HepG2 (cell line): ENCODE results near the gene MCOLN1. TPM values are rescaled to one million over a fixed set of nuclear protein-coding genes. Genes with fewer than 3 reads are reported as not detected.

Experiments
- ATAC-seq: fragments of 200-7000 bp; cut with Tn5 transposase; 3 replicates; pipeline ENCODE4 v1.9.1; 2020; ENCODE audit warnings: mild to moderate bottlenecking, moderate library complexity
- BruUV-seq: library from RNA; stranded (reverse); fragments of 400-500 nt; replicated peaks from 2 replicates; lab custom pipeline; 2021; lab: Mats Ljungman, UMichigan
- CTCF ChIA-PET: fragments of 300-600 bp; formaldehyde crosslinking; extraction: SDS; loops from one replicate; lab custom pipeline; 2021; ENCODE audit warnings: low total read pairs, inconsistent platforms, low intra/inter-chr PET ratio; lab: Yijun Ruan, JAX
- POLR2A ChIA-PET: fragments of 350-600 bp; sonication (Branson Sonifier 250); formaldehyde crosslinking; loops from one replicate; lab custom pipeline; 2020; ENCODE audit warnings: antibody characterized with exemption, inconsistent platforms; lab: Yijun Ruan, JAX
- DNase-seq: peaks from one replicate; pipeline ENCODE4 v3.0.0-alpha.2; 2015; ENCODE audit warnings: low spot score
- FAIRE-seq: peaks from 3 replicates; lab custom pipeline; 2011; peaks lifted over from hg19 to GRCh38; lab: Jason Lieb, UNC
- H2AFZ ChIP-seq: one replicate; pipeline ENCODE4 v1.6.1; 2011; ENCODE audit warnings: low read length, inconsistent platforms
- H3K27ac ChIP-seq: fragments of 300-600 bp; 3 replicates; pipeline ENCODE4 v1.8.0; 2011; ENCODE audit warnings: mixed run types, mild to moderate bottlenecking, mixed read lengths, low read length, inconsistent platforms; ENCODE audit not compliant: insufficient read depth; ENCODE audit errors: extremely low read length
- H3K27me3 ChIP-seq, 2 experiments: fragments of 200-600 bp in 1 of 2; 2 replicates in 1 of 2; 3 replicates in 1 of 2; pipeline versions ENCODE4 v1.6.0 to v1.8.0; 2011; ENCODE audit warnings: low read length in 2 of 2, mild to moderate bottlenecking in 2 of 2, moderate library complexity in 2 of 2, inconsistent platforms in 1 of 2; ENCODE audit not compliant: insufficient read depth in 2 of 2, control insufficient read depth in 1 of 2
- H3K36me3 ChIP-seq, 2 experiments: fragments of 200-600 bp in 1 of 2; replicated peaks in 1 of 2; 2 replicates in 1 of 2; 3 replicates in 1 of 2; pipeline versions ENCODE4 v1.5.1 to v1.8.0; 2011; ENCODE audit warnings: low read length in 2 of 2, inconsistent platforms in 1 of 2; ENCODE audit not compliant: insufficient read depth in 2 of 2, control insufficient read depth in 1 of 2
- H3K4me1 ChIP-seq: 2 replicates; pipeline ENCODE4 v1.5.1; 2012; ENCODE audit warnings: low read length, inconsistent platforms; ENCODE audit not compliant: insufficient read depth
- H3K4me2 ChIP-seq: 2 replicates; pipeline ENCODE4 v1.6.0; 2011; ENCODE audit warnings: low read depth, low read length, inconsistent platforms
- H3K4me3 ChIP-seq, 3 experiments: fragments of 200-600 bp in 1 of 3; sonication (generic), shearing (Covaris generic) in 1 of 3; replicated peaks in 1 of 3; 2 replicates each; pipeline ENCODE4 v1.5.1; 2011 to 2016; ENCODE audit warnings: low read length in 3 of 3, inconsistent platforms in 2 of 3, low read depth in 2 of 3, mild to moderate bottlenecking in 2 of 3, control low read depth in 1 of 3, mixed read lengths in 1 of 3; ENCODE audit not compliant: insufficient read depth in 1 of 3
- H3K79me2 ChIP-seq: one replicate; pipeline ENCODE4 v1.6.1; 2011; ENCODE audit warnings: low read length, inconsistent platforms; ENCODE audit not compliant: insufficient read depth
- H3K9ac ChIP-seq: 2 replicates; pipeline ENCODE4 v1.6.0; 2011; ENCODE audit warnings: mild to moderate bottlenecking, low read depth, low read length, inconsistent platforms; ENCODE audit not compliant: insufficient read depth
- H3K9me3 ChIP-seq: 2 replicates; pipeline ENCODE4 v1.5.1; 2012; ENCODE audit warnings: mild to moderate bottlenecking, low read length
- H4K20me1 ChIP-seq: 2 replicates; pipeline ENCODE4 v1.6.0; 2011; ENCODE audit warnings: inconsistent platforms, mild to moderate bottlenecking, low read length, moderate library complexity; ENCODE audit not compliant: insufficient read depth
- CBFB ChIP-seq: sonication (generic); formaldehyde crosslinking; IDR thresholded peaks from 2 replicates; pipeline ENCODE4 v1.4.0; 2020; ENCODE audit warnings: missing genetic modification reagents
- CCAR2 ChIP-seq: fragments of 200-400 bp; formaldehyde crosslinking; optimal IDR thresholded peaks from 2 replicates; pipeline ENCODE3; 2018; ENCODE audit warnings: low read depth, mild to moderate bottlenecking, low read length, moderate library complexity
- KDM6A ChIP-seq: IDR thresholded peaks from 2 replicates; pipeline ENCODE4 v1.6.1; 2016; ENCODE audit warnings: low read depth
- MAFF ChIP-seq: IDR thresholded peaks from 2 replicates; pipeline ENCODE4 v1.6.1; 2011; ENCODE audit warnings: low read depth, low read length, improper control_type of control experiment
- SOX6 ChIP-seq, 2 experiments: fragments of 450-650 bp in 1 of 2; sonication (generic) in 1 of 2; formaldehyde crosslinking in 1 of 2; IDR thresholded peaks; 2 replicates each; pipeline versions ENCODE4 v1.4.0 to v1.6.1; 2017 to 2020; ENCODE audit warnings: antibody characterized with exemption in 1 of 2, mild to moderate bottlenecking in 1 of 2, missing genetic modification reagents in 1 of 2
- ZC3H13 ChIP-seq: sonication (generic); formaldehyde crosslinking; IDR thresholded peaks from 2 replicates; pipeline ENCODE4 v1.8.1; 2023; ENCODE audit warnings: mild to moderate bottlenecking, missing genetic modification reagents, moderate library complexity
- ZNF143 ChIP-seq: sonication (generic); formaldehyde crosslinking; IDR thresholded peaks from 2 replicates; pipeline ENCODE4 v1.4.0; 2020; ENCODE audit warnings: missing genetic modification reagents
- ZNF207 ChIP-seq: fragments of 450-650 bp; IDR thresholded peaks from 2 replicates; pipeline ENCODE4 v1.6.1; 2016; ENCODE audit warnings: antibody characterized with exemption, borderline replicate concordance
- ZNF484 ChIP-seq: sonication (generic); formaldehyde crosslinking; IDR thresholded peaks from 2 replicates; pipeline ENCODE4 v1.5.1; 2020; ENCODE audit warnings: mild to moderate bottlenecking, low read depth, missing genetic modification reagents, borderline replicate concordance
- WGBS: methylation state at CpG from one replicate; pipeline ENCODE4 v1.1.6; 2017; ENCODE audit warnings: low lambda C conversion rate; 5-methylcytosine and 5-hydroxymethylcytosine counted together
- in situ Hi-C: cut with HindIII; loops from 2 replicates; pipeline ENCODE4 v1.10.0; 2017; ENCODE audit warnings: low pct_unique_long_range_greater_than_20kb; ENCODE audit not compliant: extremely low pct_ligation_motif_present
- intact Hi-C: fragments of 100-400 bp; cut with micrococcal nuclease; formaldehyde crosslinking; loops from one replicate; pipeline ENCODE4 v1.10.0; 2022; ENCODE audit not compliant: unreplicated experiment
- polyA plus RNA-seq, 8 experiments: library from polyadenylated mRNA; depleted of rRNA in 3 of 8; stranded (reverse) in 7 of 8; unstranded in 1 of 8; fragments of >200 nt; fragmentation: Illumina TruSeq in 4 of 8; extraction: Trizol in 4 of 8; gene quantifications; 2 replicates each; pipeline versions ENCODE4 v1.2.1 to v1.2.3, GENCODE V29; 2011 to 2016; ENCODE audit warnings: low read depth in 4 of 8, missing spikeins in 1 of 8, mixed read lengths in 1 of 8; ENCODE audit not compliant: insufficient read depth in 1 of 8
- total RNA-seq, 5 experiments: library from RNA; depleted of rRNA; stranded (reverse); fragments of >200 nt; fragmentation: Illumina TruSeq; extraction: Trizol; gene quantifications; 2 replicates each; pipeline ENCODE4 v1.2.3, GENCODE V29; 2016; ENCODE audit warnings: low read depth in 1 of 5
- TF ChIP-seq, protein P1 (sequence below): sonication (generic); formaldehyde crosslinking; IDR thresholded peaks from 2 replicates; pipeline ENCODE4 v1.4.0; 2020; ENCODE audit warnings: missing genetic modification reagents, mild to moderate bottlenecking, borderline replicate concordance
- TF ChIP-seq, protein P2 (sequence below): sonication (generic); formaldehyde crosslinking; IDR thresholded peaks from 2 replicates; pipeline ENCODE4 v1.4.0; 2020; ENCODE audit warnings: missing genetic modification reagents

The MCOLN1 gene
- total and polyA plus RNA-seq, 2 of the 13 experiments (the other 11 are each of a cell fraction or from before 2014, with no cell fraction given), result 3.4 to 15.7 TPM

DNA sequence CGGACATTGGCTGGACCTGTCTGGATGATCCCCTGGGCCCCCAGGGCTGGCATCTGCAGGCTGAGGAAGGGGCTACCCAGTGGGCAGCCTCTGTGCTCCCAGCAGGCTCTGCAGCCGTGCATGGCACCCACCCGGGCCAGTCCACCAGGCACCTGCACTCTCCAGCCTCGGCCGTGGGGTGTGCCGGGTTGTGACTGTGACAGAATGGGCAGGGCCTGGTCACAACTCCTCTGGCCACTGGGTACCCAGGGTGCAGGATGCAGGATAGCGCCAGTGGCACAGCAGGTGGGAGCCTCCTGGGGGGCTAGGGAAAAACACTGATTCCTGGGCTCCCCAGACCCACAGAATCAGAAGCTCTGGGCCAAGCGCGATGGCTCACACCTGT, 43.6 kb upstream of the MCOLN1 start:
- Histone ChIP-seq H3K9me3 (no peaks in the 10 kb centered on the region), H3K4me3 (no peak overlapping the region)
- WGBS, result 100% methylated on average over 2 of the region's 9 CpGs
- in situ Hi-C loops, result no loop called here
- TF ChIP-seq ZC3H13, result 0 out of 2 replicates have a peak, but pooled peaks have one; percentile 26
- TF ChIP-seq, protein P1, sequence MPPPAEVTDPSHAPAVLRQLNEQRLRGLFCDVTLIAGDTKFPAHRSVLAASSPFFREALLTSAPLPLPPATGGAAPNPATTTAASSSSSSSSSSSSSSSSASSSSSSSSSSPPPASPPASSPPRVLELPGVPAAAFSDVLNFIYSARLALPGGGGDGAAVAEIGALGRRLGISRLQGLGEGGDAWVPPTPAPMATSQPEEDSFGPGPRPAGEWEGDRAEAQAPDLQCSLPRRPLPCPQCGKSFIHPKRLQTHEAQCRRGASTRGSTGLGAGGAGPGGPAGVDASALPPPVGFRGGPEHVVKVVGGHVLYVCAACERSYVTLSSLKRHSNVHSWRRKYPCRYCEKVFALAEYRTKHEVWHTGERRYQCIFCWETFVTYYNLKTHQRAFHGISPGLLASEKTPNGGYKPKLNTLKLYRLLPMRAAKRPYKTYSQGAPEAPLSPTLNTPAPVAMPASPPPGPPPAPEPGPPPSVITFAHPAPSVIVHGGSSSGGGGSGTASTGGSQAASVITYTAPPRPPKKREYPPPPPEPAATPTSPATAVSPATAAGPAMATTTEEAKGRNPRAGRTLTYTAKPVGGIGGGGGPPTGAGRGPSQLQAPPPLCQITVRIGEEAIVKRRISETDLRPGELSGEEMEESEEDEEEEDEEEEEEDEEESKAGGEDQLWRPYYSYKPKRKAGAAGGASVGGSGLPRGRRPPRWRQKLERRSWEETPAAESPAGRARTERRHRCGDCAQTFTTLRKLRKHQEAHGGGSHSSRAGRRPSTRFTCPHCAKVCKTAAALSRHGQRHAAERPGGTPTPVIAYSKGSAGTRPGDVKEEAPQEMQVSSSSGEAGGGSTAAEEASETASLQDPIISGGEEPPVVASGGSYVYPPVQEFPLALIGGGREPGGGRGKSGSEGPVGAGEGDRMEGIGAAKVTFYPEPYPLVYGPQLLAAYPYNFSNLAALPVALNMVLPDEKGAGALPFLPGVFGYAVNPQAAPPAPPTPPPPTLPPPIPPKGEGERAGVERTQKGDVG (CRISPR knock-in tag), result no peak
- TF ChIP-seq, all 625 proteins: peak for 1
- DNase-seq (no peak), FAIRE-seq (no peak), ATAC-seq (peak; percentile 5; the same call in 2 of the 3 replicates)
- CTCF ChIA-PET, result no interaction called here
- Histone ChIP-seq H3K9ac (no peak overlapping the region), H3K27ac (no peak overlapping the region), H3K4me2 (no peak overlapping the region), H4K20me1 (no peaks in the 10 kb centered on the region), H3K27me3 (no peaks in the 10 kb centered on the region; a peak in 1 of 5 replicates), H2AFZ (no peak overlapping the region), H3K36me3 (no peaks in the 10 kb centered on the region), H3K79me2 (no peaks in the 10 kb centered on the region), H3K4me1 (peaks cover 24% of the 10 kb centered on the region)
- POLR2A ChIA-PET, result no interaction called here
- intact Hi-C loops, result no loop called here
- no TSS peak for BruUV-seq

DNA sequence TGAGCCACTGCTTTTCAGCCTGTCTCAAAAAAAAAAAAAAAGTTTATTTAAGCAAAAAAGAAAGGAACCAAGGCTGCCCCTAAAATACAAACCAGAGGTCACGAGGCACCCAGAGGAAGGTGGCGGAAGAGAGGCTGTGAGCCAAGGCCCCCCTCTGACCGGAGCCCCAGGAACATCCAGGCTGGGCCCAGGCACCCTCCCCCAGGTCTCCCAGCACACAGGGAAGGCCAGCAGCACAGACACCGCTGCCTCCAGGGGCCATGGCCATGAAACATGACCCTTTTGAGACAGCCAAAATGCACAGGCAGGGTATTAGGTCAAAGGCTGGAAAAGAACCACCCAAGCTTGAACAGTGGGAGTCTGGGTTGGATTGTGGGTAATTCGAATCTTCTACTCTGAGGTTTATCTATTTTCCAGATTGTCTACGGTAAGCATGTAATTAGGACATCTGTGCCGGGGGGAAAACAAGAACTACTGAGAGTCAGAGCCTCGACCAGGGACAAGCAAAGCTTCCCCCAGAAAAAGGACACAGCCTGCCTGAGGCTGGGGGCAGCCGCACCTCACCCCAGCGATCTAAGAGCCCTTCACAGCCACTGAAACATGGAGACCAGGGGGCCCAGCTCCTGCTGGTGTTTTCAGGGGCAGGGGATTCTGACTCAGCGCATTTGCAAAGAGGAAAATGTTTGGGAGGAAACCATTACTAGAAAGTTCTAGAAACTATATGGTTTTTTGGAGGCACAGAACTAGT, 42.0 kb upstream of the MCOLN1 start:
- H3K27ac ChIP-seq, result no peak overlapping the region
- H3K36me3 ChIP-seq, result no peaks in the 10 kb centered on the region
- no TSS peak for BruUV-seq
- intact Hi-C loops (no loop called here), in situ Hi-C loops (no loop called here)
- no peak overlapping the region for H2AFZ ChIP-seq
- H3K4me2 ChIP-seq, result peak overlapping the region; percentile 21; the same call in 1 of the 2 replicates
- H3K79me2 ChIP-seq, result no peaks in the 10 kb centered on the region
- ATAC-seq, result peak; percentile 9; the same call in 1 of the 3 replicates
- H4K20me1 ChIP-seq, result no peaks in the 10 kb centered on the region
- H3K4me1 ChIP-seq, result peaks cover 32% of the 10 kb centered on the region
- POLR2A ChIA-PET, result no interaction called here
- CTCF ChIA-PET, result no interaction called here
- no peaks in the 10 kb centered on the region; a peak in 1 of 5 replicates for H3K27me3 ChIP-seq
- H3K4me3 ChIP-seq, result no peak overlapping the region
- H3K9ac ChIP-seq, result no peak overlapping the region
- 31% methylated on average over 11 of the region's 11 CpGs for WGBS
- FAIRE-seq, result no peak
- no peaks in the 10 kb centered on the region for H3K9me3 ChIP-seq
- DNase-seq, result no peak
- TF ChIP-seq KDM6A, result no peak
- no peak for TF ChIP-seq CCAR2
- no peak for TF ChIP-seq SOX6 (IDR thresholded peaks at IDR 0.05)
- 0 out of 2 replicates have a peak, but pooled peaks have one; percentile 14 for TF ChIP-seq SOX6 (CRISPR knock-in tag; IDR thresholded peaks at IDR 0.05)
- TF ChIP-seq ZNF484 (CRISPR knock-in tag), result no peak
- no peak for TF ChIP-seq CBFB (CRISPR knock-in tag)
- TF ChIP-seq, protein P2, sequence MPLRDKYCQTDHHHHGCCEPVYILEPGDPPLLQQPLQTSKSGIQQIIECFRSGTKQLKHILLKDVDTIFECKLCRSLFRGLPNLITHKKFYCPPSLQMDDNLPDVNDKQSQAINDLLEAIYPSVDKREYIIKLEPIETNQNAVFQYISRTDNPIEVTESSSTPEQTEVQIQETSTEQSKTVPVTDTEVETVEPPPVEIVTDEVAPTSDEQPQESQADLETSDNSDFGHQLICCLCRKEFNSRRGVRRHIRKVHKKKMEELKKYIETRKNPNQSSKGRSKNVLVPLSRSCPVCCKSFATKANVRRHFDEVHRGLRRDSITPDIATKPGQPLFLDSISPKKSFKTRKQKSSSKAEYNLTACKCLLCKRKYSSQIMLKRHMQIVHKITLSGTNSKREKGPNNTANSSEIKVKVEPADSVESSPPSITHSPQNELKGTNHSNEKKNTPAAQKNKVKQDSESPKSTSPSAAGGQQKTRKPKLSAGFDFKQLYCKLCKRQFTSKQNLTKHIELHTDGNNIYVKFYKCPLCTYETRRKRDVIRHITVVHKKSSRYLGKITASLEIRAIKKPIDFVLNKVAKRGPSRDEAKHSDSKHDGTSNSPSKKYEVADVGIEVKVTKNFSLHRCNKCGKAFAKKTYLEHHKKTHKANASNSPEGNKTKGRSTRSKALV (CRISPR knock-in tag), result no peak
- TF ChIP-seq MAFF, result peak; percentile 29; the same call in 1 of the 2 replicates
- TF ChIP-seq ZNF207, result no peak
- no peak for TF ChIP-seq ZNF143 (CRISPR knock-in tag)
